ENCODE results near the gene CBFA2T2. TPM values are rescaled to one million over a fixed set of nuclear protein-coding genes. Genes with fewer than 3 reads are reported as not detected.
"Not testable (repeated sequence)": the region's sequence is repeated elsewhere in the genome, so short reads cannot be mapped to it uniquely, and the experiment has no call there.

Gene CBFA2T2
- total and polyA plus RNA-seq, 2 donors (not counting 3 experiments of a cell fraction or from before 2014, with no cell fraction given), result 10.7 to 12.1 TPM

DNA sequence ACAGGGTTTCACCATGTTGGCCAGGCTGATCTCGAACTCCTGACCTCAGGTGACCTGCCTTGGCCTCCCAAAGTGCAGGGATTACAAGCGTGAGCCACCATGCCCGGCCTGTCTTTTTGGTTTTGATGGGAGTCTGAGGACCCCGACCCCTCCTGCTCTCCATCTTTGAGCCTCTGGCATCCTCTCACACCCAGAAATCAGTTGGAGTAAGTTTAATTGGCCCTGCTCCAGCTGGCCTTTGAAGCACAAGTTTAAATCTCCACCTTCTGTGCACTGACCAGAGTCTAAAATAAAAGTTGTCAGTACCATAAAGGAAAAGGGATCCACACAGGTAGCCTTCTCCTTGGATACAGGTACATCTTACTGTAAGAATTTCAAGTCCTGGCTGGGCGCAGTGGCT lies 156.3 kb downstream of the CBFA2T2 start:
- POLR2A ChIA-PET, result no interaction called here
- no peak overlapping the region for H3K9ac ChIP-seq (replicated peaks; ENCODE audit: extremely low read depth, insufficient read depth, low read length)
- dilution Hi-C loops (cut with MboI; ENCODE audit: extremely low pct_ligation_motif_present, low sequenced_read_pairs), result no loop called here
- H3K4me2 ChIP-seq (ENCODE audit: insufficient read depth, low read length), result no peak overlapping the region
- H3K36me3 ChIP-seq (ENCODE audit: control insufficient read depth in 2 of 2, extremely low read depth in 1 of 2, insufficient read depth in 2 of 2, low read length in 2 of 2), result peaks cover 3 to 18% of the 10 kb centered on the region in 2 experiments
- FAIRE-seq (no peak), DNase-seq (ENCODE audit: low read depth, low spot score) (no peak)
- no peaks in the 10 kb centered on the region for H3K4me1 ChIP-seq (ENCODE audit: control insufficient read depth, extremely low read depth, insufficient read depth, low read length)
- no peak overlapping the region for H3K4me3 ChIP-seq (replicated peaks in 1 of 3; ENCODE audit: insufficient read depth in 1 of 3, low read depth in 1 of 3, low read length in 3 of 3)
- no peaks in the 10 kb centered on the region for H3K9me1 ChIP-seq (replicated peaks; ENCODE audit: control insufficient read depth, extremely low read depth, insufficient read depth, low read length)
- H3K27ac ChIP-seq (ENCODE audit: insufficient read depth, low read depth, low read length), result no peak overlapping the region
- TF ChIP-seq, protein P1, sequence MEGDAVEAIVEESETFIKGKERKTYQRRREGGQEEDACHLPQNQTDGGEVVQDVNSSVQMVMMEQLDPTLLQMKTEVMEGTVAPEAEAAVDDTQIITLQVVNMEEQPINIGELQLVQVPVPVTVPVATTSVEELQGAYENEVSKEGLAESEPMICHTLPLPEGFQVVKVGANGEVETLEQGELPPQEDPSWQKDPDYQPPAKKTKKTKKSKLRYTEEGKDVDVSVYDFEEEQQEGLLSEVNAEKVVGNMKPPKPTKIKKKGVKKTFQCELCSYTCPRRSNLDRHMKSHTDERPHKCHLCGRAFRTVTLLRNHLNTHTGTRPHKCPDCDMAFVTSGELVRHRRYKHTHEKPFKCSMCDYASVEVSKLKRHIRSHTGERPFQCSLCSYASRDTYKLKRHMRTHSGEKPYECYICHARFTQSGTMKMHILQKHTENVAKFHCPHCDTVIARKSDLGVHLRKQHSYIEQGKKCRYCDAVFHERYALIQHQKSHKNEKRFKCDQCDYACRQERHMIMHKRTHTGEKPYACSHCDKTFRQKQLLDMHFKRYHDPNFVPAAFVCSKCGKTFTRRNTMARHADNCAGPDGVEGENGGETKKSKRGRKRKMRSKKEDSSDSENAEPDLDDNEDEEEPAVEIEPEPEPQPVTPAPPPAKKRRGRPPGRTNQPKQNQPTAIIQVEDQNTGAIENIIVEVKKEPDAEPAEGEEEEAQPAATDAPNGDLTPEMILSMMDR (IDR thresholded peaks at IDR 0.05; ENCODE audit: extremely low read depth in 1 of 2, insufficient read depth in 1 of 2, low read depth in 1 of 2, low read length in 2 of 2), result no peak
- TF ChIP-seq, protein P2, sequence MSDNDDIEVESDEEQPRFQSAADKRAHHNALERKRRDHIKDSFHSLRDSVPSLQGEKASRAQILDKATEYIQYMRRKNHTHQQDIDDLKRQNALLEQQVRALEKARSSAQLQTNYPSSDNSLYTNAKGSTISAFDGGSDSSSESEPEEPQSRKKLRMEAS (IDR thresholded peaks at IDR 0.05; ENCODE audit: insufficient read depth, insufficient read length), result no peak
- no peak for TF ChIP-seq FOS (IDR thresholded peaks at IDR 0.05; ENCODE audit: borderline replicate concordance, insufficient read depth, low read length)
- no peak for TF ChIP-seq MYC (IDR thresholded peaks at IDR 0.05; ENCODE audit: low read depth, low read length)
- no peak for TF ChIP-seq GATA2 (IDR thresholded peaks at IDR 0.05; ENCODE audit: insufficient read depth, insufficient read length, low read depth, low read length)
- no peak for TF ChIP-seq JUN (IDR thresholded peaks at IDR 0.05; ENCODE audit: borderline replicate concordance, insufficient read depth, insufficient read length, low read depth)
- TF ChIP-seq EZH2 (IDR thresholded peaks at IDR 0.05; ENCODE audit: borderline replicate concordance, low read depth, low read length, severe bottlenecking), result no peak
- no peak for TF ChIP-seq POLR2A (IDR thresholded peaks at IDR 0.05; ENCODE audit: low read depth, low read length)
- no peak for TF ChIP-seq POLR2AphosphoS5 (IDR thresholded peaks at IDR 0.05; ENCODE audit: insufficient read depth, low read depth, low read length)
- H4K20me1 ChIP-seq (replicated peaks; ENCODE audit: control insufficient read depth, extremely low read depth, insufficient read depth, low read length), result no peaks in the 10 kb centered on the region
- BruUV-seq (replicated peaks), result no TSS peak
- H3K27me3 ChIP-seq (ENCODE audit: control insufficient read depth in 2 of 2, insufficient read depth in 2 of 2, low read length in 2 of 2), result no peaks in the 10 kb centered on the region
- no peaks in the 10 kb centered on the region for H3K9me3 ChIP-seq (replicated peaks; ENCODE audit: control insufficient read depth, insufficient read depth, low read length)
- intact Hi-C loops (cut with micrococcal nuclease), result no loop called here
- no peaks in the 10 kb centered on the region for H3K79me2 ChIP-seq (ENCODE audit: control insufficient read depth, insufficient read depth, low read length)
- no peak overlapping the region for H2AFZ ChIP-seq (ENCODE audit: low read depth, low read length)
- CTCF ChIA-PET, result no interaction called here

DNA sequence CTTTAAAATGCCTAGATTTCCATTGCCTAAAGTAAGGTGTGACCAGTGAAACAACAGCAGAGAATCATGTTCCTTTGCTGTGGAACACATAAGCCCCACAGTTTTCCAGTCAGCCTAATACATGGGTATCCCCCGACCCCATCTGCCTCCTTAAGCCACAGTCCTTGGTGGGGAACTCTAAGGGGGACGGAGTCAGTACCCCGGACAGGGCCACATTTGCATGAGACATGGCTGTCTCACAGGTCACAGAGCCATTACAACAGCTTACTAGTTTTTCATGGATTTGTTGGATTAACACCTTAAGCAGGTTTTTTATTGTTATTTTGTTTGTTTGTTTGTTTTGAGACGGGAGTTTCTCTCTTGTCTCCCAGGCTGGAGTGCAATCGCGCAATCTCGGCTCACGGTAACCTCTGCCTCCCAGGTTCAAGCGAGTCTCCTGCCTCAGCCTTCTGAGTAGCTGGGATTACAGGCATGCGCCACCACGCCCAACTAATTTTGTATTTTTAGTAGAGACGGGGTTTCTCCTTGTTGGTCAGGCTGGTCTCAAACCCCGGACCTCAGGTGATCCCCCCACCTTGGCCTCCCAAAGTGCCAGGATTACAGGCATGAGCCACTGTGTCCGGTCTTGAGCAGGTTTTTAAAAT lies 157.2 kb downstream of the CBFA2T2 start:
- H3K27me3 ChIP-seq (ENCODE audit: control insufficient read depth in 2 of 2, insufficient read depth in 2 of 2, low read length in 2 of 2); H3K4me2 ChIP-seq (ENCODE audit: insufficient read depth, low read length); H3K27ac ChIP-seq (ENCODE audit: insufficient read depth, low read depth, low read length); H3K9me3 ChIP-seq (replicated peaks; ENCODE audit: control insufficient read depth, insufficient read depth, low read length); DNase-seq (ENCODE audit: low read depth, low spot score); H4K20me1 ChIP-seq (replicated peaks; ENCODE audit: control insufficient read depth, extremely low read depth, insufficient read depth, low read length); H3K79me2 ChIP-seq (ENCODE audit: control insufficient read depth, insufficient read depth, low read length); POLR2A ChIA-PET; H2AFZ ChIP-seq (ENCODE audit: low read depth, low read length); H3K4me1 ChIP-seq (ENCODE audit: control insufficient read depth, extremely low read depth, insufficient read depth, low read length); BruUV-seq (replicated peaks); H3K9me1 ChIP-seq (replicated peaks; ENCODE audit: control insufficient read depth, extremely low read depth, insufficient read depth, low read length); intact Hi-C loops (cut with micrococcal nuclease); H3K9ac ChIP-seq (replicated peaks; ENCODE audit: extremely low read depth, insufficient read depth, low read length); H3K4me3 ChIP-seq (replicated peaks in 1 of 3; ENCODE audit: insufficient read depth in 1 of 3, low read depth in 1 of 3, low read length in 3 of 3); dilution Hi-C loops (cut with MboI; ENCODE audit: extremely low pct_ligation_motif_present, low sequenced_read_pairs): not testable (repeated sequence)
- H3K36me3 ChIP-seq (ENCODE audit: control insufficient read depth in 2 of 2, extremely low read depth in 1 of 2, insufficient read depth in 2 of 2, low read length in 2 of 2), result peaks cover 3 to 18% of the 10 kb centered on the region in 2 experiments
- CTCF ChIA-PET, result interaction anchor here (0.8 to 1.4 kb wide), 6 partner anchors 16 to 232 kb away, joined by 3 to 6 read pairs (median 4); partner anchors contain the start of gene ACTL10
- FAIRE-seq, result peak; percentile 63
